Measurements from ENCODE around the gene BTN1A1.

BTN1A1 gene

DNA sequence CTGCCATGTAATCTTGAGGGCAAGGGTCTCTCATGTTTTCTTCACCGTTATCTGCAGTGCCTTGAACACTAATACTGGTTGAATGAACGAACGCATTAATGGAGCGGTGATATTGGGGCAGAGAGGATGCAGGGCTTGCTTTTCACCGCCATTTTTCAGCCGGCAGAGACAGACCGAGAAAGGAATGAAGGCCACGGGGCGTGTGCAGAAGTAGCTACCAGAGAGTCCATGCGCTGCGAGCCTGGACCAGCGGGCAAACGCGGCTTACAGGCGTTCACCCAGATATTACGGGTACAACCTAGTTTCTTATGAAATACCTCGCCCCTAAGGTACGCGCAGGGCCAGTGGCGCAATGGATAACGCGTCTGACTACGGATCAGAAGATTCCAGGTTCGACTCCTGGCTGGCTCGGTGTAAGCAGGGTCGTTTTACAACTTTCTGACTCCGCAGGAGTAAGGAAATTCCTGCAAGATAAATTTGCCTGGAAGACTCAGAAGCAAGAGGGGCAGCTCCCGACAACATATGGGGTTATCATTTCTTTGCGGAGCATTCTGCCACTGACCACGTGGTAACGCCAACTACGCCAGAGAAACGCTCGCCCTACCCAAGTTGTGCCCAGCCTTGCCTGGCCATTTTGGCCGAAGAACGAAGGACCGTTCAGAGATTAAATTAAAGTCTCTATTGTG is 37.2 kb downstream of the BTN1A1 start:
- Histone ChIP-seq H3K79me2 (ENCODE audit: control insufficient read depth, low read length) (peaks cover 41% of the 10 kb centered on the region), H3K36me3 (ENCODE audit: control insufficient read depth, low read length) (peaks cover 26% of the 10 kb centered on the region), H3K9me3 (ENCODE audit: control insufficient read depth, insufficient read depth, low read length) (no peaks in the 10 kb centered on the region), H3K27ac (ENCODE audit: low read depth, low read length) (peak overlapping the region; percentile 85), H3K4me2 (ENCODE audit: low read length) (peak overlapping the region; percentile 95), H3K27me3 (ENCODE audit: control insufficient read depth, low read length) (no peaks in the 10 kb centered on the region), H3K4me1 (ENCODE audit: control insufficient read depth, low read length) (peaks cover 64% of the 10 kb centered on the region), H3K4me3 (ENCODE audit: low read length) (peak overlapping the region; percentile 83), H4K20me1 (ENCODE audit: control insufficient read depth, insufficient read depth, low read depth, low read length) (no peaks in the 10 kb centered on the region), H3F3A (ENCODE audit: control insufficient read depth, insufficient read depth) (peaks cover 28% of the 10 kb centered on the region), H3K9me2 (replicated peaks; ENCODE audit: control insufficient read depth, low read length) (no peaks in the 10 kb centered on the region)
- TF ChIP-seq EZH2phosphoT487 (IDR thresholded peaks at IDR 0.05; ENCODE audit: borderline replicate concordance, low read length) = no peak
- TF ChIP-seq, protein P1, sequence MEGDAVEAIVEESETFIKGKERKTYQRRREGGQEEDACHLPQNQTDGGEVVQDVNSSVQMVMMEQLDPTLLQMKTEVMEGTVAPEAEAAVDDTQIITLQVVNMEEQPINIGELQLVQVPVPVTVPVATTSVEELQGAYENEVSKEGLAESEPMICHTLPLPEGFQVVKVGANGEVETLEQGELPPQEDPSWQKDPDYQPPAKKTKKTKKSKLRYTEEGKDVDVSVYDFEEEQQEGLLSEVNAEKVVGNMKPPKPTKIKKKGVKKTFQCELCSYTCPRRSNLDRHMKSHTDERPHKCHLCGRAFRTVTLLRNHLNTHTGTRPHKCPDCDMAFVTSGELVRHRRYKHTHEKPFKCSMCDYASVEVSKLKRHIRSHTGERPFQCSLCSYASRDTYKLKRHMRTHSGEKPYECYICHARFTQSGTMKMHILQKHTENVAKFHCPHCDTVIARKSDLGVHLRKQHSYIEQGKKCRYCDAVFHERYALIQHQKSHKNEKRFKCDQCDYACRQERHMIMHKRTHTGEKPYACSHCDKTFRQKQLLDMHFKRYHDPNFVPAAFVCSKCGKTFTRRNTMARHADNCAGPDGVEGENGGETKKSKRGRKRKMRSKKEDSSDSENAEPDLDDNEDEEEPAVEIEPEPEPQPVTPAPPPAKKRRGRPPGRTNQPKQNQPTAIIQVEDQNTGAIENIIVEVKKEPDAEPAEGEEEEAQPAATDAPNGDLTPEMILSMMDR (IDR thresholded peaks at IDR 0.05; ENCODE audit: low read depth, low read length, poor library complexity, severe bottlenecking) = no peak

DNA sequence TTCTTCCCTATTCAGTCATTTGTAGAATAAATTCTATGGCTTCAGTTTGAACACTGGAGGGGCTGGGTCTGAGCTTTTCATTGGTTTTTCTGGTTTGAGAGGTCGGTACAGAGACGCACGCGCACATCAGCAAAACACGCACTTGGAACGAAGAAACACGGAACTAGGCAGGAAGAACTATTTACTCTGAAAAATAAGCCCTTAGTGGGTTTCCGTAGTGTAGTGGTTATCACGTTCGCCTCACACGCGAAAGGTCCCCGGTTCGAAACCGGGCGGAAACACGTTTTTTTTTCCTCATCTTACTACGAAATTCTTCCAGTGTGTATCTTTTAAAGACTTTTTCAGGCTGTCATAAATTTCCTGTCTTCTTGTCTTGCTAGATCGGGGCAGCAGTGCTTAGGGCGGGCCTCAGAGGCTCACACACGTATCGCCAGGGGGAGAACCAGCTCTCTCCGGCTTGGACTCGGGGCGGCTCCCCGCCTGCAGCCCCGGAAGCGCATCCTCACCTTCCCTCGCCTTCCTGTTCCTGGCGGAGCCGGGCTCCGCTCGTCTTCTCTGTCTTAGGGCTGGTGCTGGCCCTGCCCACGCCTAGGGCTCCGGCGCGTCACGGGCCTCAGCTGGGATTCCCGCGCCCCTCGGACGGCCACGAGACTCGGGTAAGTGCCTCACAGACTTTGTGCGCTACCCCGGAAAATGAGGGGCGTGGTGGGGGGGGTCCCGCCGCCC is 37.9 kb downstream of the BTN1A1 start, which contains the start of gene HMGN4:
HMGN4 (plus strand) TSS at position 521 of the 726 bp plus-strand sequence. CDS start 6,841 bp downstream, outside the sequence.
- Histone ChIP-seq H4K20me1 (ENCODE audit: control insufficient read depth, insufficient read depth, low read depth, low read length) (no peaks in the 10 kb centered on the region), H3F3A (ENCODE audit: control insufficient read depth, insufficient read depth) (peaks cover 24% of the 10 kb centered on the region)

DNA sequence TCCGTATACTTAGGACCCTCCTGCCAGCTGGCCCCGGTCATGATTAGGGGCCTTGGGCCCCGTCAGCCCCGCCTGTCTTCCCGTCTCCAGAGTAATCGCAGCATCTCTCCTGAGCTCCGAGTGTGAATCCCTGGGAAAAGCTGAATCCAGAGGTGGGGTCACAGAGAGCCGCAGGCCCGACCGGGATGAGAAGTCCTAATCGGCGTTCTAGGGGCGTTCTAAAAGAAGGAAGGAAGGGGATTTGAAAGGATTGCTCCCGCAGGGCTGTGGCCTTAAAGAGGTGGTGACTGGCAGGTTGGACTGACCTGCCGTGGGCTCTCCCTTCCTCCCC is 38.4 kb downstream of the BTN1A1 start:
- peaks cover 24% of the 10 kb centered on the region for H3F3A ChIP-seq (ENCODE audit: control insufficient read depth, insufficient read depth)
- H3K4me2 ChIP-seq (ENCODE audit: low read length) = peak overlapping the region; percentile 95
- peak overlapping the region; percentile 85 for H3K27ac ChIP-seq (ENCODE audit: low read depth, low read length)
- H3K27me3 ChIP-seq (ENCODE audit: control insufficient read depth, low read length) = no peaks in the 10 kb centered on the region
- peaks cover 35% of the 10 kb centered on the region for H3K36me3 ChIP-seq (ENCODE audit: control insufficient read depth, low read length)
- peaks cover 50% of the 10 kb centered on the region for H3K79me2 ChIP-seq (ENCODE audit: control insufficient read depth, low read length)
- H3K4me3 ChIP-seq (ENCODE audit: low read length) = peak overlapping the region; percentile 83
- TF ChIP-seq, protein P1 (IDR thresholded peaks at IDR 0.05; ENCODE audit: low read depth, low read length, poor library complexity, severe bottlenecking) = no peak
- TF ChIP-seq EZH2phosphoT487 (IDR thresholded peaks at IDR 0.05; ENCODE audit: borderline replicate concordance, low read length) = no peak
- peaks cover 56% of the 10 kb centered on the region for H3K4me1 ChIP-seq (ENCODE audit: control insufficient read depth, low read length)
- H3K9me2 ChIP-seq (replicated peaks; ENCODE audit: control insufficient read depth, low read length) = no peaks in the 10 kb centered on the region
- H4K20me1 ChIP-seq (ENCODE audit: control insufficient read depth, insufficient read depth, low read depth, low read length) = no peaks in the 10 kb centered on the region
- H3K9me3 ChIP-seq (ENCODE audit: control insufficient read depth, insufficient read depth, low read length) = no peaks in the 10 kb centered on the region

More for the DNA sequence above, 37.9 kb downstream of the BTN1A1 start, which contains the start of gene HMGN4:
- H3K9me3 ChIP-seq (ENCODE audit: control insufficient read depth, insufficient read depth, low read length) = no peaks in the 10 kb centered on the region
- peaks cover 33% of the 10 kb centered on the region for H3K36me3 ChIP-seq (ENCODE audit: control insufficient read depth, low read length)
- peak within 1 kb of the TSS; percentile 83 for H3K4me3 ChIP-seq (ENCODE audit: low read length)
- peak within 1 kb of the TSS; percentile 95 for H3K4me2 ChIP-seq (ENCODE audit: low read length)
- TF ChIP-seq, protein P1 (IDR thresholded peaks at IDR 0.05; ENCODE audit: low read depth, low read length, poor library complexity, severe bottlenecking) = no peak
- TF ChIP-seq EZH2phosphoT487 (IDR thresholded peaks at IDR 0.05; ENCODE audit: borderline replicate concordance, low read length) = no peak
- H3K27me3 ChIP-seq (ENCODE audit: control insufficient read depth, low read length) = no peaks in the 10 kb centered on the region
- H3K79me2 ChIP-seq (ENCODE audit: control insufficient read depth, low read length) = peaks cover 48% of the 10 kb centered on the region
- peak within 1 kb of the TSS; percentile 85 for H3K27ac ChIP-seq (ENCODE audit: low read depth, low read length)
- H3K9me2 ChIP-seq (replicated peaks; ENCODE audit: control insufficient read depth, low read length) = no peaks in the 10 kb centered on the region
- H3K4me1 ChIP-seq (ENCODE audit: control insufficient read depth, low read length) = peaks cover 57% of the 10 kb centered on the region

Data from DOHH2 (cell line).